ENCODE results near the gene PAM16. TPM values are rescaled to one million over a fixed set of nuclear protein-coding genes. Genes with fewer than 3 reads are reported as not detected.
A peak's percentile ranks its signal among the peaks of the same experiment; 100 is the strongest.

Gene PAM16
- polyA plus RNA-seq, 4 donors: 34.7 to 98.4 (median 69.5) TPM

DNA sequence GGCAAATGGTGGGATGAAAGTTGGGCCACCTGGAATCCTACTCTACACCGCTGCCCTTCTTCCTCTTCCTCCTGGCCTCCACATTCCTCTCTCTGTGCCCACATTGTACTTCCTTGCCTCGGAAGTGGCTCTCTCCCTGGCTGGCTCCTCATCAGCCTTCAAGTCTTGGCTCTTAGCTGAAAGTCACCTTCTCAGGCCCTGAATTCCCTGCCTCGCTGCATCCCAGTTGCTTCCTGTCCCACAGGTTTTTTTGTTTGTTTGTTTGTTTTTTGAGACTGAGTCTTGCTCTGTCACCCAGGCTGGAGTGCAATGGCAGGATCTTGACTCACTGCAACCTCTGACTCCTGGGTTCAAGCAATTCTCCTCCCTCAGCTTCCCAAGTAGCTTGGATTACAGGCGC, 2.6 kb upstream of the PAM16 start:
- Histone ChIP-seq H3K4me3 (ENCODE audit: low read depth in 1 of 3, low read length in 3 of 3) (no peak overlapping the region), H3K27me3 (ENCODE audit: control insufficient read depth in 3 of 3, insufficient read depth in 3 of 3, low read length in 3 of 3) (no peaks in the 10 kb centered on the region), H3K27ac (ENCODE audit: low read depth in 1 of 3, low read length in 2 of 3) (no peak overlapping the region), H3K4me1 (ENCODE audit: control insufficient read depth in 3 of 3, insufficient read depth in 2 of 3, low read depth in 1 of 3, low read length in 2 of 3) (peaks cover 0 to 9% (median 4%) of the 10 kb centered on the region in 3 donors), H3K36me3 (ENCODE audit: control insufficient read depth in 3 of 3, insufficient read depth in 2 of 3, low read depth in 1 of 3, low read length in 3 of 3) (peaks cover 0 to 47% (median 2%) of the 10 kb centered on the region in 3 donors), H3K9me3 (ENCODE audit: control insufficient read depth in 2 of 2, insufficient read depth in 1 of 2, low read depth in 1 of 2, low read length in 1 of 2) (no peaks in the 10 kb centered on the region)
- DNase-seq (no peak), FAIRE-seq (no peak)
- 89 to 94% (median 90%) methylated on average over 4 of the region's 4 CpGs for WGBS, 3 donors

DNA sequence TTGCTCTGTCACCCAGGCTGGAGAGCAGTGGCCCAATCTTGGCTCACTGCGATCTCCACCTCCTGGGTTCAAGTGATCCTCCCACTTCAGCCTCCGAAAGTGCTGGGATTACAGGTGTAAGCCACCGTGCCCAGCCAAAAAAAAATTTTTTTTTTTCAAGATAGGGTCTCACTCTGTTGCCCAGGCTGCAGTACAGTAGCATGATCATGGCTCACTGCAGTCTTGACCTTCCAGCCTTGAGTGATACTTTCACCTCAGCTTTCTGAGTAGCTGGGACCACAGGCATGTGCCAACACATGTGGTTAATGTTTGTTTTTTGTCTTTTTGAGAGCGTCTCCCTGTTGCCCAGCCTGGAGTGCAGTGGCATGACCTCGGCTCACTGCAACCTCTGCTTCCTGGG, 1.7 kb upstream of the PAM16 start:
- no peaks in the 10 kb centered on the region for H3K27me3 ChIP-seq (ENCODE audit: control insufficient read depth in 3 of 3, insufficient read depth in 3 of 3, low read length in 3 of 3)
- 89 to 91% (median 90%) methylated on average over 5 of the region's 5 CpGs for WGBS, 3 donors
- FAIRE-seq (no peak), DNase-seq (no peak)
- H3K4me1 ChIP-seq (ENCODE audit: control insufficient read depth in 3 of 3, insufficient read depth in 2 of 3, low read depth in 1 of 3, low read length in 2 of 3): peaks cover 0 to 15% (median 4%) of the 10 kb centered on the region in 3 donors
- H3K36me3 ChIP-seq (ENCODE audit: control insufficient read depth in 3 of 3, insufficient read depth in 2 of 3, low read depth in 1 of 3, low read length in 3 of 3): peaks cover 0 to 44% (median 2%) of the 10 kb centered on the region in 3 donors
- H3K27ac ChIP-seq (ENCODE audit: low read depth in 1 of 3, low read length in 2 of 3): no peak overlapping the region
- H3K4me3 ChIP-seq (ENCODE audit: low read depth in 1 of 3, low read length in 3 of 3): no peak overlapping the region
- H3K9me3 ChIP-seq (ENCODE audit: control insufficient read depth in 2 of 2, insufficient read depth in 1 of 2, low read depth in 1 of 2, low read length in 1 of 2): no peaks in the 10 kb centered on the region

DNA sequence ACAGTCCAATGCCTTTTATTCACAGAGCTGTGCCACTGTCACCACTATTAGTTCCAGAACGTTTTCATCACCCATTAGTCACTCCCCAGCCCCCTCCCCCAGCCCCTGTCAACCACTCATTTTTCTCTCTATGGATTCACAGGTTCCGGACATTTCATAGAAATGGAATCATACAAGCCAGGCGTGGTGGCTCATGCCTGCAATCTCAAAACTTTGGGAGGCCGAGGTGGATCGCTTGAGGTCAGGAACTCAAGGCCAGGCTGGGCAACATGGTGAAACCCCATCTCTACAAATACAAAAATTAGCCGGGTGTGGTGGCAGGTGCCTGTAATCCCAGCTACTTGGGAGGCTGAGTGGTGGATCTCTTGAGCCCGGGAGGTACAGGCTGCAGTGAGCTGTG, 759 bp upstream of the PAM16 start:
- Histone ChIP-seq H3K4me1 (ENCODE audit: control insufficient read depth in 3 of 3, insufficient read depth in 2 of 3, low read depth in 1 of 3, low read length in 2 of 3) (peaks cover 0 to 20% (median 4%) of the 10 kb centered on the region in 3 donors), H3K36me3 (ENCODE audit: control insufficient read depth in 3 of 3, insufficient read depth in 2 of 3, low read depth in 1 of 3, low read length in 3 of 3) (peaks cover 0 to 40% (median 0%) of the 10 kb centered on the region in 3 donors), H3K27me3 (ENCODE audit: control insufficient read depth in 3 of 3, insufficient read depth in 3 of 3, low read length in 3 of 3) (no peaks in the 10 kb centered on the region), H3K4me3 (ENCODE audit: low read depth in 1 of 3, low read length in 3 of 3) (no peak overlapping the region), H3K27ac (ENCODE audit: low read depth in 1 of 3, low read length in 2 of 3) (no peak overlapping the region), H3K9me3 (ENCODE audit: control insufficient read depth in 2 of 2, insufficient read depth in 1 of 2, low read depth in 1 of 2, low read length in 1 of 2) (no peaks in the 10 kb centered on the region)
- DNase-seq (no peak), FAIRE-seq (no peak)
- WGBS, 3 donors: 72 to 81% (median 72%) methylated on average over 7 of the region's 7 CpGs

DNA sequence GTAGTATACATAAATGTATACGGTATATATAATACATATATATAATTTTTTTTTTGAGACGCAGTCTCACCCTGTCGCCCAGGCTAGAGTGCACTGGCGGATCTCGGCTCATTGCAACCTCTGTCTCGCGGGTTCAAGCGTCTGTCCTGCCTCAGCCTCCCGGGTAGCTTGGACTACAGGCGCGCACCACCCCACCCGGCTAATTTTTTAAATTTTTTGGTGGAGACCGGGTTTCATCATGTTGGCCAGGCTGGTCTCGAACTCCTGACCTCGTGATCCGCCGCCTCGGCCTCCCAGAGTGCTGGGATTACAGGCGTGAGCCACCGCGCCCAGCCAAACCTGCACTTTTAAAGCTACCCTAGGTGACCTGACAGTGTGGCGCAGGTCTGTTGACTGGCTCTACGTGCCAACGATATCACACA, 745 bp downstream of the PAM16 start:
- 27 to 30% (median 28%) methylated on average over 24 of the region's 24 CpGs for WGBS, 3 donors
- peak overlapping the region; percentile 65 to 83 (median 73) for H3K27ac ChIP-seq (ENCODE audit: low read depth in 1 of 3, low read length in 2 of 3)
- no peaks in the 10 kb centered on the region for H3K27me3 ChIP-seq (ENCODE audit: control insufficient read depth in 3 of 3, insufficient read depth in 3 of 3, low read length in 3 of 3)
- peak overlapping the region; percentile 56 to 84 (median 62) for H3K4me3 ChIP-seq (ENCODE audit: low read depth in 1 of 3, low read length in 3 of 3)
- no peaks in the 10 kb centered on the region for H3K9me3 ChIP-seq (ENCODE audit: control insufficient read depth in 2 of 2, insufficient read depth in 1 of 2, low read depth in 1 of 2, low read length in 1 of 2)
- DNase-seq (no peak), FAIRE-seq (no peak)
- H3K4me1 ChIP-seq (ENCODE audit: control insufficient read depth in 3 of 3, insufficient read depth in 2 of 3, low read depth in 1 of 3, low read length in 2 of 3): peaks cover 0 to 24% (median 4%) of the 10 kb centered on the region in 3 donors
- peaks cover 0 to 41% (median 0%) of the 10 kb centered on the region in 3 donors for H3K36me3 ChIP-seq (ENCODE audit: control insufficient read depth in 3 of 3, insufficient read depth in 2 of 3, low read depth in 1 of 3, low read length in 3 of 3)

DNA sequence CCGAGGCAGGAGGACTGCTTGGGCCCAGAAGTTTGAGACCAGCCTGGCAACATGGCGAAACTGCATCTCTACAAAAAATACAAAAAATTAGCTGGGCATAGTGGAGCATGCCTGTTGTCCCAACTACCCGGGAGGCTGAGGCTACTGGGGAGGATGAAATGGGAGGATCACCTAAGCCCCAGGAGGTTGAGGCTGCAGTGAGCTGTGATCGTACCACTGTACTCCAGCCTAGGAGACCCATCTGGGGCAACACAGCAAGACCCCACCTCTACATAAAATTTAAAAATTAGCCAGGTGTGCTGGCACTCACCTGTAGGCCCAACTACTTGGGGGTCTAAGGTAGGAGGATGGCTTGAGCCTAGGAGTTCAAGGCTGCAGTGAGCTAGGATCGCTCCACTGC, 1.8 kb downstream of the PAM16 start:
- no peak for DNase-seq
- peaks cover 0 to 40% (median 0%) of the 10 kb centered on the region in 3 donors for H3K36me3 ChIP-seq (ENCODE audit: control insufficient read depth in 3 of 3, insufficient read depth in 2 of 3, low read depth in 1 of 3, low read length in 3 of 3)
- 94 to 95% (median 95%) methylated on average over 5 of the region's 5 CpGs for WGBS, 3 donors
- no peaks in the 10 kb centered on the region for H3K27me3 ChIP-seq (ENCODE audit: control insufficient read depth in 3 of 3, insufficient read depth in 3 of 3, low read length in 3 of 3)
- no peak for FAIRE-seq
- no peaks in the 10 kb centered on the region for H3K9me3 ChIP-seq (ENCODE audit: control insufficient read depth in 2 of 2, insufficient read depth in 1 of 2, low read depth in 1 of 2, low read length in 1 of 2)
- H3K27ac ChIP-seq (ENCODE audit: low read depth in 1 of 3, low read length in 2 of 3): no peak overlapping the region
- no peak overlapping the region for H3K4me3 ChIP-seq (ENCODE audit: low read depth in 1 of 3, low read length in 3 of 3)
- H3K4me1 ChIP-seq (ENCODE audit: control insufficient read depth in 3 of 3, insufficient read depth in 2 of 3, low read depth in 1 of 3, low read length in 2 of 3): peaks cover 0 to 24% (median 4%) of the 10 kb centered on the region in 3 donors

DNA sequence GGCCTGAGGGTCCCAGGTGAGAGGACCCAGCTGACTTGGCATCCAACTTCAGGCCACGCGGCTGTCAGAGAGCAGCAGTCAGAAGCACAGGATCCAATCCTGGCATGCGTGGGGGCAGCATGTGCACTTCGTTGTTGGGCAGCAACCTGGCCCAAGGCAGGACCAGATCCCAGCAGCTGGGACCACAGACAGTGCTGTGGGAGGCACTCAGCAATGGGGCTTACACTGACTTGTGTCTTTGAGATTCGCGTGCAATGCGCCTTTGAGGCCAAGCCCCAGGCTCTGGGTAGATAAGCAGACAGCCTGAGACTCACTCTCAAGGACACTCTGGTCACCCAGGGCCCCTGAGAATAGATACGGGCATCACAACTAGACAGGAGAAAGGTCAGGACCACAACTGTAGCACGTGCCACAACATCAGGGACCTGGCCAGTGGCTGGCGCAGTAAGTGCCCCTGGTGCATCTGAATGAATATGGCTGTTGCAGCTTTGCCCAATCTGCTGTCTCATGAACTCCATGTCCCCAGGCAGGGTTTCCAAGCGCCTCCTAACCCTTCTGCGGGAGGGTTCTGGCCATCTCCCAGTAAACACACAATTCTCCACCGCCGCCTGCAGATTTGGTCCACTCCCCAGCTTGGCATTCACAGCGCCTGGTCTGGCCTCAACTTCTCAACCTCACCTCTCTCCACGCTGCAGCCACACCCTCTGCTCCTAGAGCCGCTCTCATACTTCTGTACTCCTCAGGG, 3.2 kb downstream of the PAM16 start:
- no peak overlapping the region for H3K4me3 ChIP-seq (ENCODE audit: low read depth in 1 of 3, low read length in 3 of 3)
- no peaks in the 10 kb centered on the region for H3K27me3 ChIP-seq (ENCODE audit: control insufficient read depth in 3 of 3, insufficient read depth in 3 of 3, low read length in 3 of 3)
- peaks cover 0 to 35% (median 0%) of the 10 kb centered on the region in 3 donors for H3K36me3 ChIP-seq (ENCODE audit: control insufficient read depth in 3 of 3, insufficient read depth in 2 of 3, low read depth in 1 of 3, low read length in 3 of 3)
- peaks cover 0 to 24% (median 4%) of the 10 kb centered on the region in 3 donors for H3K4me1 ChIP-seq (ENCODE audit: control insufficient read depth in 3 of 3, insufficient read depth in 2 of 3, low read depth in 1 of 3, low read length in 2 of 3)
- 76 to 83% (median 77%) methylated on average over 17 of the region's 17 CpGs for WGBS, 3 donors
- no peak overlapping the region for H3K27ac ChIP-seq (ENCODE audit: low read depth in 1 of 3, low read length in 2 of 3)
- peak in 1 of 2 donors; percentile 46 for DNase-seq
- no peak for FAIRE-seq
- no peaks in the 10 kb centered on the region for H3K9me3 ChIP-seq (ENCODE audit: control insufficient read depth in 2 of 2, insufficient read depth in 1 of 2, low read depth in 1 of 2, low read length in 1 of 2)

DNA sequence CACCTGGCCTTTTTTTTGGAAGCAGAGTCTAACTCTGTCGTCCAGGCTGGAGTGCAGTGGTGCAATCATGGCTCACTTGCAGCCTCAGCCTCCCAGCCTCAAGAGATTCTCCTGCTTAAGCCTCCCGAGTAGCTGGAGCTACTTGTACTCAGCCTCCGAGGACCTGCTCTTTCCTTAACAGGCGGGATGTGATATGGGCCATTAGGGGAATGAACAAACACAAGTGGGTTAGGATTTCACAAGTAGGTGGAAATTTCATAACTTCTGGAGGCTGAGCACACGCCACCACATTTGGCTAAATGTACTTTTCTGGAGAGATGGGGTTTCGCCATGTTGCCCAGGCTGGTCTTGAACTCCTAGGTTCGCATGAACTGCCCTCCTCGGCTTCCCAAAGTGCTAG, 4.1 kb downstream of the PAM16 start:
- no peak overlapping the region for H3K4me3 ChIP-seq (ENCODE audit: low read depth in 1 of 3, low read length in 3 of 3)
- no peaks in the 10 kb centered on the region for H3K27me3 ChIP-seq (ENCODE audit: control insufficient read depth in 3 of 3, insufficient read depth in 3 of 3, low read length in 3 of 3)
- FAIRE-seq: no peak
- DNase-seq: no peak
- H3K27ac ChIP-seq (ENCODE audit: low read depth in 1 of 3, low read length in 2 of 3): no peak overlapping the region
- 86 to 87% (median 86%) methylated on average over 8 of the region's 8 CpGs for WGBS, 3 donors
- H3K4me1 ChIP-seq (ENCODE audit: control insufficient read depth in 3 of 3, insufficient read depth in 2 of 3, low read depth in 1 of 3, low read length in 2 of 3): peaks cover 0 to 24% (median 4%) of the 10 kb centered on the region in 3 donors
- no peaks in the 10 kb centered on the region for H3K9me3 ChIP-seq (ENCODE audit: control insufficient read depth in 2 of 2, insufficient read depth in 1 of 2, low read depth in 1 of 2, low read length in 1 of 2)
- peaks cover 0 to 39% (median 0%) of the 10 kb centered on the region in 3 donors for H3K36me3 ChIP-seq (ENCODE audit: control insufficient read depth in 3 of 3, insufficient read depth in 2 of 3, low read depth in 1 of 3, low read length in 3 of 3)

DNA sequence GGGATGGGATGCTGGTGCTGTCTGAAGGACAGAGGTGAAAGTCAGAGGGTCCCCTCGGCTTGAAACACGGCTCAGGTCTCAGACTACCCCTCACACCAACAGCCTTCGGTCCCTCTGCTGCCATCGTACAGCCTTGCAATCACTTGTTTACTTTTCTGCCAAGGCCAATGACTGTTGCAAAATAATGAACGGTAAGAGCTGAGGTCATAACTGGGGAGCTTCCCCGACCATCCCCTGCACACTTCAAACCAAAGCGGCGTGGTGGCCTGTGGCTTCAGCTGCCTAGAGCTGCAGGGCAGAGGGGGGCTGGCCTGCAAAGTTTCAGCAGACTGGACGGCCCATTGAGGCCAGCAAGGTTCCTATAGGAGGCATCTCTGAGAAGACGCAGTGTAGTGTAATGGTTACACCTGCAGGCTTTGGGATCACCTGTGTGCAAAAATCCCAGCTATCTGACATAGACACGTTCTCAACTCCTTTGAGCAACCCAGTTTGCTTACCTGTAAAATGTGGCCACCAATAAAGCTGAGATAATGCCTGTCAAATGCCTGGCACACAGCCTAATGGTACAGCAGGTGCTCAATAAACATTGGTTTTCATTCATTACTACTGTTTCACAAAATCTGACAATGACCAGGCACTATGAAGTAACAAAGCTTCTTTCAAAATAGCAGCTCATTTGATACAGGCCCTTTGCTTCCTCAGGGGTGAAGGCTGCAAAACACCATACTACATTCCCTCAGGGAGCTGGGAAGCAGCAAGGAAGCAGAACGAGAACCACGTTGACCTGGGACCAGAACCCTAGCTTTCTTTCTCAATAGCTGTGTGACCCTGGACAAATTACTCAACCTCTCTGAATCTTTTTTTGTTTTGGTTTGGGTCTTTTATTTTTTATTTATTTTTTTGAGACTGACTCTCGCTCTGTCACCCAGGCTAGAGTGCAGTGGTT, 5.0 kb downstream of the PAM16 start:
- Histone ChIP-seq H3K4me1 (ENCODE audit: control insufficient read depth in 3 of 3, insufficient read depth in 2 of 3, low read depth in 1 of 3, low read length in 2 of 3) (peaks cover 0 to 20% (median 4%) of the 10 kb centered on the region in 3 donors), H3K4me3 (ENCODE audit: low read depth in 1 of 3, low read length in 3 of 3) (no peak overlapping the region), H3K27me3 (ENCODE audit: control insufficient read depth in 3 of 3, insufficient read depth in 3 of 3, low read length in 3 of 3) (no peaks in the 10 kb centered on the region), H3K27ac (ENCODE audit: low read depth in 1 of 3, low read length in 2 of 3) (peak overlapping the region in 2 of 3 donors; percentile 12 to 13), H3K9me3 (ENCODE audit: control insufficient read depth in 2 of 2, insufficient read depth in 1 of 2, low read depth in 1 of 2, low read length in 1 of 2) (no peaks in the 10 kb centered on the region), H3K36me3 (ENCODE audit: control insufficient read depth in 3 of 3, insufficient read depth in 2 of 3, low read depth in 1 of 3, low read length in 3 of 3) (peaks cover 0 to 45% (median 0%) of the 10 kb centered on the region in 3 donors)
- DNase-seq (peak in 1 of 2 donors; percentile 25), FAIRE-seq (no peak)
- WGBS, 3 donors: 42 to 67% (median 45%) methylated on average over 14 of the region's 14 CpGs
